Upper lobe of left lung (tissue), 4 donors: ENCODE data around the gene MVD.

Experiments
- POLR2A ChIP-seq, 4 donors: fragments of 450-650 bp; IDR thresholded peaks; one replicate each; pipeline ENCODE4 v1.5.1; 2016 to 2017; ENCODE audit warnings: antibody characterized with exemption in 4 of 4, mild to moderate bottlenecking in 2 of 4
- TF ChIP-seq, protein P1 (sequence below), 6 experiments: fragments of 450-650 bp in 4 of 6; fragments of 200-600 bp in 2 of 6; sonication (generic) in 2 of 6; IDR thresholded peaks; one replicate each; pipeline ENCODE4 v1.5.1; 2016 to 2019; ENCODE audit warnings: antibody characterized with exemption in 6 of 6

DNA sequence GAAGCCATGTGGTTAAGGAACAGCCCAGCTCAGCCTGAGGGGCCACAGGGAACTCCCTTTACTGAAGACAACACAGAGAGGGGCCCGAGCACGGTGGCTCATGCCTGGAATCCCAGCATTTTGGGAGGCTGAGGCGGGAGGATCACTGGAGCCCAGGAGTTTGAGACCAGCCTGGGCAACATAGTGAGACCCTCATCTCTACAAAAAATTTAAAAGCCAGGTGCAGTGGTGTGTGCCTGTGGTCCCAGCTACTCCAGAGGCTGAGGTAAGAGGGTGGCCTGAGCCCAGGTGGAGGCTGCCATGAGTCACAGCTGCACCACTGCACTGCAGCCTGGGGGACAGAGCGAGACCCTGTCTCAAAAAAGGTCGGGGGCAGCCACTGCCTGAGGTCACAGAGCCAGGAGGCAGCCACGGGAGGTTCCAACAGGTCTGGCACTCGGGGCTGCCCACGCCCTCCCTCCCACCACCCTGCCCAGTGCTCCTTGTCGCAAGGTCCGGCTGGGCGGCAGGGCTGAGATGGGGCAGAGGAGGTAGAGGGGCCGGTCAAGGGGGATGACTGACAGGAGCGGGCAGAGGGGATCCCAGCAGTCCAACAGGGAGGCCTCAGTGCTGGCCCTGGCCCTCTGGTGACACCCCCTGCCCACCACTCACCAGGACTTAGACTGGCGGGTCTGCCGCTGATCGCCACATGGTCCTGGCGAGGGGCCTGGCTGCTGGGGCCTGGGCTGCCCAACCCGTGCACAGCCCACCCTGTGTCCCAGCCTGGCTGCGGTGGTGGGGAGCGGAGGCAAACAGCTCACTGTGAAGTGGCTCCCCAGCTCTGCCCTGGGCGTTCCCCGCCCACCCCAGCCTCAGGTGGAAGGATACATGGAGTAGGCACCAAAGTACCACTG is 15.5 kb downstream of the MVD start:
- TF ChIP-seq, protein P1, sequence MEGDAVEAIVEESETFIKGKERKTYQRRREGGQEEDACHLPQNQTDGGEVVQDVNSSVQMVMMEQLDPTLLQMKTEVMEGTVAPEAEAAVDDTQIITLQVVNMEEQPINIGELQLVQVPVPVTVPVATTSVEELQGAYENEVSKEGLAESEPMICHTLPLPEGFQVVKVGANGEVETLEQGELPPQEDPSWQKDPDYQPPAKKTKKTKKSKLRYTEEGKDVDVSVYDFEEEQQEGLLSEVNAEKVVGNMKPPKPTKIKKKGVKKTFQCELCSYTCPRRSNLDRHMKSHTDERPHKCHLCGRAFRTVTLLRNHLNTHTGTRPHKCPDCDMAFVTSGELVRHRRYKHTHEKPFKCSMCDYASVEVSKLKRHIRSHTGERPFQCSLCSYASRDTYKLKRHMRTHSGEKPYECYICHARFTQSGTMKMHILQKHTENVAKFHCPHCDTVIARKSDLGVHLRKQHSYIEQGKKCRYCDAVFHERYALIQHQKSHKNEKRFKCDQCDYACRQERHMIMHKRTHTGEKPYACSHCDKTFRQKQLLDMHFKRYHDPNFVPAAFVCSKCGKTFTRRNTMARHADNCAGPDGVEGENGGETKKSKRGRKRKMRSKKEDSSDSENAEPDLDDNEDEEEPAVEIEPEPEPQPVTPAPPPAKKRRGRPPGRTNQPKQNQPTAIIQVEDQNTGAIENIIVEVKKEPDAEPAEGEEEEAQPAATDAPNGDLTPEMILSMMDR (IDR thresholded peaks at IDR 0.05) = no peak
- TF ChIP-seq POLR2A (IDR thresholded peaks at IDR 0.05) = no peak
